Measurements from ENCODE around the gene CETN1.
A peak's percentile ranks its signal among the peaks of the same experiment; 100 is the strongest.

Gene CETN1

GRCh38 chr18:577643-578375, 2.4 kb upstream of the CETN1 start:
- no peak for DNase-seq

GRCh38 chr18:579238-579637, 942 bp upstream of the CETN1 start:
- DNase-seq, result no peak

- no peak for DNase-seq
These were observed 916 bp downstream of the CETN1 start for GRCh38 chr18:581096-581495.

DNA sequence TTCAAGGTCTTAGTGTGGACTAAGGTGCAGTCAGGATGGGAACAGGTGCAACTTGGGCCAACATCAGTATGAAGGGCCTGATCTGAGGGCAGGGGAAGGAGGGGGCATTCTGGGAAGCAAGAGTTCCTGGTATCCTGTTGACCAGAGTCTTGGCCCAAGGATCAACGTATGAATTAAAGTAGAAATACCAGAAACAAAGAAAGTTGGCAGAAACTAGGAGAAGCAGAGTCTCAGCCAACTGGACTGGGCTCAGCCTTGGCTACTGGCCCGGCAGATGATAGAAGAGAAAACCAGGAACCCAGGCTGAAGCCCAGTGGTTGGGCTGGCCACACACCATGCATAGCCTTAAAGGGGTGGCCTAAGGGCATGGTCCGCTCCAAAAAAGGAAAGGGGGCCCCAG, 2.3 kb downstream of the CETN1 start:
- DNase-seq, result no peak

- no peak for DNase-seq
These were observed 14.9 kb downstream of the CETN1 start for GRCh38 chr18:595068-595467.

GRCh38 chr18:595571-595970, 15.4 kb downstream of the CETN1 start:
- no peak for DNase-seq

GRCh38 chr18:596288-596881, 16.2 kb downstream of the CETN1 start:
- peak; percentile 15 for DNase-seq

DNA sequence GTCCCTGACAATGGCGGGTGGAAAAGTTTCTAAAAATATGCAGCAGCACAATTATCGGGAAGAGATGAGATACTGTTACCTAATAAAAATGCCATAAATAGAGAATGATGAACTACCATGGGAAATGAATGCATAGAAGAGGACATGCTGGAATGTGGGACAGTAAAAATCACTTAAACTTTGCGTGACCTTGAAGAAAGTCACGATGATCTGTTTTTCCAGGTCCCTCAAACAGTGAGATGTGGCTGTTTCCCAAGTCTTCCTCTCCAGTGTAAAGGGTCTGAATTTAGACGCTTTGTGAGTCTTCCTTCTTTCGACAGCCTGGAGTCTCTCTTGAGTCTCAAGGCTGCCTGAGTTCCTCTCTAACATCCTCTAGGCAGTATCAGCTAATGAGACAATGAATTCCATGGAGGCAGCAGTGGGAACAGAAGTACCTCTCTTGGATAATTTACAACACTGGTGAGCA, 18.0 kb downstream of the CETN1 start:
- DNase-seq, result no peak

- peak; percentile 5 for DNase-seq
These were observed 19.9 kb downstream of the CETN1 start for GRCh38 chr18:600107-600506.

DNA sequence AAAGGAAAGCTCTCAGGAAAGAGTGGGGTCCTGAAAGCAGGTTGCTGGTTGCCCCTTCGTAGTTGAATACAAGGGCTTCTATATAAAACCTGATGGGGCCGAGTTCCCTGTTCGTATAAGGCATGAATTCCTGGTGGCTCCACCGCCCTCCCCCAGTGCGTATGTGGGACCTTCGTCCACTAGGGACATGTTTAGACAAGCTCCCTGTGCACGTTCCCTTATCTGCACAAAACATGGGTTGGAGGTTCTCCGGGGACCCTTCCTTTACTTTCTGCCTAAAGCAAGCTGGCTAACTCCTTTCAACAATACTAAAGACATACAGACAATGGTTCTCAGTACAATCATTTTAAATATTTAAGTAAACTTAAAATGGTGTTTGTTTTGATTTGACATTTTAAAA, 24.6 kb downstream of the CETN1 start:
- no peak for DNase-seq

GRCh38 chr18:607930-608329, 27.8 kb downstream of the CETN1 start:
- DNase-seq, result no peak

GRCh38 chr18:610214-610928, 30.2 kb downstream of the CETN1 start:
- DNase-seq, result no peak

- DNase-seq, result no peak
These were observed 32.0 kb downstream of the CETN1 start for GRCh38 chr18:612156-612555.

DNA sequence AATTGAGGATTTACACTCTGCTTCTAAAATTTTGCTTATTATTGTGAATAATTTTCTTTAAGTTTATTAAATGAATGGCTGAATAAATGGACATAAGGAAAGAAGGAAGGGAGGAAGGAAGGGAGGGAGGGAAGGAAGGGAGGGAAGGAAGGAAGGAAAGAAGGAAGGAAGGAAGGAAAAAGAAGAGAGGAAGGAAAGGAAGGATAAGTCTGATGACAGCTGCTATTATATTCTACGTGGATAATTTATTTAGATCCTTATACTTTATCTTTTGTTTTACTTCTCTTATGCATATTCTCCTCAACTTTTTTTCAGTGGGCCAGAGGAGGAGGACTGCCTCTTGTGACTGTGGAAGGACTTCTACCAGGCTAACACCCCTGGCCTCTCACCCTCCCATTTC, 34.0 kb downstream of the CETN1 start:
- no peak for DNase-seq

DNA sequence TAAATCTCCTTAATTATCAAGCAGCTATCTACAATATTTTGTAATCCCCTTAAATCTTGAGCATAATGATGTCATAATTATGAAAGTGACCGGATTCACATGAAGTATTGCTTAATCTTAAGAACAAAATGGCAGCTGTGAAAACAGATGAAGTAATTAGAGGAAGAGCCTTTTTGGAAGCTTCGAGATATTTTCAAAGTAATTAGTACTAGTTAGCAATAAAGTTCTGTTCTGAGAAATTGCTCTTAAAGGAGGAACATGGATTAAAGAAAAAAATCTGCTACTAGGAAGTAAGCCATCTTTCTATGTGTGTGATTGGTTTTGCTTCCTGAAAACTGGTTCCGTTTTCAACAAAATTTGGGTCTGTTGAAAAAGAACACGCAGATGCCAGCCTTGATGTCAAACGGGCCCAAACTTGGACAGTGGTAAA, 34.9 kb downstream of the CETN1 start:
- DNase-seq, result no peak

DNA sequence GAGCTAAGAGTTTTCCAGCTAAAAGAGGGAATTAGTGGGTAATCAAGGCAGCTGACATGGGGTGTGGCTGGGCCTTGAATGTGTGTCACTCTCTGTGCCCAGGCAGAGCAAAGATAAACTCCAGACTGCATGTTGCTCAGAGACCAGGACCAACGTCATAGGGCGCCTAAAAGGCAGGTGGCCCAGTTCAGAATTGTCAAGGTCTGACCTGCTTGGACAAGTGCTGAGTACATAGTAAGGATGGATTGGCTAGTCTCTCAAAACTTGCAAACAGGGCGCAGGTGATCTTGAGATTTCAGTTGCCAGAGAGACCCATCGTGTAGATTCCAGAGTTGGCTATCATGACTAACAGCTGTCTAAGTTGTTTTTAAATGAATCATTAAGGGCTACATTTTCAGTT, 35.6 kb downstream of the CETN1 start:
- DNase-seq, result no peak

- peak; percentile 39 for DNase-seq
These were observed 36.3 kb downstream of the CETN1 start for GRCh38 chr18:616380-616995.

GRCh38 chr18:617970-618504, 37.9 kb downstream of the CETN1 start:
- DNase-seq, result no peak

DNA sequence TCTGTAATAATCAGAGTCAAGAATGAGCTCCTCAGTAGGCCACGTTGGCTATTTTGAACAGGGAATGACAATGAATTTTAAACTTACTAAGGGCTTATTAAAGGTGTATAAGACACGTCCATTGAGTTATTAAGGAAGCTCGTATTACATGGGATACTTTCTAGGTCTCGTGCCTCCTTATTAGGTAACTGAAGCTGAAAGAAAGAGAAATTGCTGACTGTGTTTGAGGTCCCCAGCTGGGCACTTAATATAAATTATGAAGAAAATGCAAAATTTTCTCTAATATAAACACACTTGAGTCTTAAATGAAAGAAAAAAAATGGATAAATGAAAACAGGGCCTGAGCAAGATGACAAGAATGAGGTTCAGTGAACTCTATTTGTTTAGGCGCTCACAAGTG, 38.4 kb downstream of the CETN1 start:
- DNase-seq, result no peak

DNA sequence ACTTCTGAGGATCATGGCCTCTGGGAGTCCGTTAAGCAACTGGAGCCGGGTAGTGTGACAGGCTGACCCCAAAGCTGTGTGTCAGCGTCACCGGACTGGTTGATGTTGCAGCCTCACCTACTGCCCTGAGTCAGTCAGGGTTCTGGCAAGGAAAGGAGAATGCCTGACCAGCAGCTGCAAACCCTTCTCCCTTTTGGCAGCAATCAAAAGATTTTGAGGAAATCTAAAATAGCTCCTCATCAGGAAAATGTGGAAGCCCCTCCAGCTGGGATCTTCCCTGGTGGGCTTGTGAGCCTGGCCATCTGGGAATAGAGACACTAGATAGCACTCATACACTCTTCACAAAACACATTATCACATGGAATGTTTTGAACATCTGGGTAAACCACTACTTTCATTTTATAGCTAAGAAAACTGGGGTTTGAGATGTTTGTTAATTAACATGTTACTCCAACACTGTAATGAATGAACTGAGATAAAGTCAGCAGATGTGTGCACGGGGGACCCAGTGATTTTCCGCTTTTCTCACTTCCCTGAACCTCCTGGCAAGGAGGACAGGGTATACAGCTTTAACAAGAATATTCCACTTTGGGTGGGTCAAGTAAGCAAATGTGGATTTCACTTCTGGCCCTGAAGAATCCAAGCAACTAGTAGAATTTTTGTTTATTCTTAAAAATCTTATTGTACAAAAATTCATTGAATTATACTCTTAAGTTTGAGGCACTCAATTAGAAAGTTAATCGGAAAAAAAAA, 41.3 kb downstream of the CETN1 start:
- no peak for DNase-seq

DNA sequence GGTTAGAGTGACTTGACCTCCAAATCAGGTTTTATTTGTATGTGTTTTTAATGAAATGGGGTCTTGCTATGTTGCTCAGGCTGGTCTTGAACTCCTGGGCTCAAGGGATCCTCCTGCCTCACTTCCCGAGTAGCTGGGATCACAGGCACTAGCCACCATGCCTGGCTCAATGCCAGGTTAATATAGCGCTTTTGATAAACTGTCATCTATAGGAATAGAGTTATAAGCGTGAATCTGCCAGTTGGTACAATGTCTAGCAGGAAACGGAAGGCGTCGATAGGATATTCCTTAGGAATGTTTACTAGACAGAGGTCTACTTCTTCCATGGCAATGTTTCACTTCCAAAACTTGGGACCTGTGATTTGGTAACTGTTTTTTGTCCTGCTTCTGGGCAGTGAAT, 42.1 kb downstream of the CETN1 start:
- DNase-seq, result no peak

- peak; percentile 47 for DNase-seq
These were observed 43.8 kb downstream of the CETN1 start for GRCh38 chr18:623761-624620.
